ENCODE measurements around the gene NLRP1. TPM values are rescaled to one million over a fixed set of nuclear protein-coding genes. Genes with fewer than 3 reads are reported as not detected.

The NLRP1 gene
- total RNA-seq, 4 donors from 2014 or later, result 10.4 to 33.4 (median 14.3) TPM

Other genes starting within 250 kb of the NLRP1 start
- 10 to 100 TPM; 35.7 to 79.5 (median 69.5) TPM for gene NUP88, start 164.8 kb downstream of the NLRP1 start, total RNA-seq
- 10 to 100 TPM; 22.4 to 37.4 (median 29.8) TPM for gene RPAIN, start 164.3 kb downstream of the NLRP1 start, total RNA-seq
- 100 to 1,000 TPM; 163 to 327 (median 228) TPM for gene C1QBP, start 145.4 kb downstream of the NLRP1 start, total RNA-seq
- 10 to 100 TPM in 2 of 4 donors, 1 to 10 TPM in 2; 5.2 to 13.9 (median 8.8) TPM for gene DHX33, start 115.5 kb downstream of the NLRP1 start, total RNA-seq
- gene DERL2, start 98.3 kb downstream of the NLRP1 start, total RNA-seq, result 10 to 100 TPM; 28.2 to 48.8 (median 38.1) TPM
- 10 to 100 TPM in 3 of 4 donors, 1 to 10 TPM in 1; 6.2 to 28.8 (median 14.8) TPM for gene MIS12, start 97.9 kb downstream of the NLRP1 start, total RNA-seq